BLaER1 treated with 17β-estradiol and CSF1 and Interleukin-3, amounts not matched to agents 10 nM and 100 nM (cell line): ENCODE measurements around the gene AQP3.
A peak's percentile ranks its signal among the peaks of the same experiment; 100 is the strongest.

Source experiments
- H3K27ac ChIP-seq, 11 experiments: shearing (Covaris generic); formaldehyde crosslinking; 2 replicates each; pipeline ENCODE4 v1.8.1; 2022
- H3K27me3 ChIP-seq, 11 experiments: shearing (Covaris generic); formaldehyde crosslinking; 2 replicates each; pipeline ENCODE4 v1.8.1; 2022
- H3K36me3 ChIP-seq, 11 experiments: shearing (Covaris generic); formaldehyde crosslinking; 2 replicates each; pipeline ENCODE4 v1.8.1; 2022
- H3K4me1 ChIP-seq, 10 experiments: shearing (Covaris generic); formaldehyde crosslinking; 2 replicates each; pipeline ENCODE4 v1.8.1; 2022
- H3K4me2 ChIP-seq, 11 experiments: shearing (Covaris generic); formaldehyde crosslinking; 2 replicates each; pipeline ENCODE4 v1.8.1; 2022
- H3K4me3 ChIP-seq, 10 experiments: shearing (Covaris generic); formaldehyde crosslinking; 2 replicates each; pipeline ENCODE4 v1.8.1; 2022
- H3K9ac ChIP-seq, 11 experiments: shearing (Covaris generic); formaldehyde crosslinking; 2 replicates each; pipeline ENCODE4 v1.8.1; 2022
- H3K9me3 ChIP-seq, 11 experiments: shearing (Covaris generic); formaldehyde crosslinking; replicated peaks in 1 of 11; 2 replicates each; pipeline ENCODE4 v1.8.1; 2022
- H4K20me1 ChIP-seq, 11 experiments: shearing (Covaris generic); formaldehyde crosslinking; 2 replicates each; pipeline ENCODE4 v1.8.1; 2022
- Cebpa-rat ChIP-seq, 11 experiments: shearing (Covaris generic); IDR thresholded peaks; 2 replicates each; pipeline ENCODE4 v1.8.1; 2022

AQP3 gene

GRCh38 chr9:33472881-33473615, 25.7 kb upstream of the AQP3 start:
- Histone ChIP-seq H3K9ac (peak overlapping the region; percentile 72 to 88 (median 84)), H3K9me3 (no peaks in the 10 kb centered on the region), H3K27ac (peak overlapping the region; percentile 3 to 81 (median 72); a peak in 21 of 22 replicates), H3K27me3 (no peaks in the 10 kb centered on the region), H3K4me2 (peak overlapping the region; percentile 76 to 96 (median 90)), H3K4me3 (peak overlapping the region; percentile 78 to 99 (median 86)), H4K20me1 (peaks cover 0 to 53% (median 40%) of the 10 kb centered on the region in 11 experiments; a peak in 16 of 22 replicates), H3K4me1 (peaks cover 18 to 26% (median 20%) of the 10 kb centered on the region in 10 experiments), H3K36me3 (peaks cover 42 to 46% (median 44%) of the 10 kb centered on the region in 11 experiments)
- TF ChIP-seq Cebpa-rat (IDR thresholded peaks at IDR 0.05), result no peak

GRCh38 chr9:33472171-33472880, 24.9 kb upstream of the AQP3 start:
- H3K27ac ChIP-seq, result peak overlapping the region in 7 of 11 experiments; percentile 67 to 81 (median 74); a peak in 11 of 22 replicates
- H3K9ac ChIP-seq, result peak overlapping the region; percentile 72 to 88 (median 84)
- H3K4me2 ChIP-seq, result peak overlapping the region; percentile 76 to 96 (median 90)
- no peaks in the 10 kb centered on the region for H3K9me3 ChIP-seq
- no peak for TF ChIP-seq Cebpa-rat (IDR thresholded peaks at IDR 0.05)
- H4K20me1 ChIP-seq, result peaks cover 0 to 60% (median 47%) of the 10 kb centered on the region in 11 experiments; a peak in 16 of 22 replicates
- no peaks in the 10 kb centered on the region for H3K27me3 ChIP-seq
- peak overlapping the region; percentile 78 to 99 (median 86); a peak in 19 of 20 replicates for H3K4me3 ChIP-seq
- H3K4me1 ChIP-seq, result peaks cover 18 to 26% (median 20%) of the 10 kb centered on the region in 10 experiments
- peaks cover 49 to 53% (median 51%) of the 10 kb centered on the region in 11 experiments for H3K36me3 ChIP-seq

- H3K4me3 ChIP-seq, result peak overlapping the region in 2 of 10 experiments; percentile 83 to 99; a peak in 3 of 20 replicates
- no peaks in the 10 kb centered on the region for H3K9me3 ChIP-seq
- H4K20me1 ChIP-seq, result peaks cover 0 to 70% (median 54%) of the 10 kb centered on the region in 11 experiments; a peak in 17 of 22 replicates
- peak overlapping the region in 10 of 11 experiments; percentile 76 to 96 (median 92); a peak in 15 of 22 replicates for H3K4me2 ChIP-seq
- H3K27me3 ChIP-seq, result no peaks in the 10 kb centered on the region
- H3K27ac ChIP-seq, result no peak overlapping the region
- peaks cover 18 to 26% (median 20%) of the 10 kb centered on the region in 10 experiments for H3K4me1 ChIP-seq
- H3K36me3 ChIP-seq, result peaks cover 59 to 63% (median 61%) of the 10 kb centered on the region in 11 experiments
- H3K9ac ChIP-seq, result peak overlapping the region in 7 of 11 experiments; percentile 27 to 87 (median 83); a peak in 9 of 22 replicates
- TF ChIP-seq Cebpa-rat (IDR thresholded peaks at IDR 0.05), result no peak
These were observed 24.0 kb upstream of the AQP3 start for GRCh38 chr9:33471361-33471760.

GRCh38 chr9:33469891-33470290, 22.5 kb upstream of the AQP3 start:
- TF ChIP-seq Cebpa-rat (IDR thresholded peaks at IDR 0.05), result no peak
- H3K4me2 ChIP-seq, result no peak overlapping the region
- peak overlapping the region in 1 of 11 experiments; percentile 5; a peak in 1 of 22 replicates for H3K9ac ChIP-seq
- H3K27ac ChIP-seq, result no peak overlapping the region
- H4K20me1 ChIP-seq, result peaks cover 0 to 84% (median 69%) of the 10 kb centered on the region in 11 experiments; a peak in 17 of 22 replicates
- H3K4me1 ChIP-seq, result peaks cover 18 to 26% (median 20%) of the 10 kb centered on the region in 10 experiments
- H3K27me3 ChIP-seq, result no peaks in the 10 kb centered on the region
- peaks cover 73 to 78% (median 76%) of the 10 kb centered on the region in 11 experiments for H3K36me3 ChIP-seq
- H3K9me3 ChIP-seq, result no peaks in the 10 kb centered on the region
- no peak overlapping the region for H3K4me3 ChIP-seq

GRCh38 chr9:33468797-33469621, 21.6 kb upstream of the AQP3 start:
- Histone ChIP-seq H3K4me1 (peaks cover 13 to 21% (median 16%) of the 10 kb centered on the region in 10 experiments), H4K20me1 (peaks cover 0 to 93% (median 78%) of the 10 kb centered on the region in 11 experiments; a peak in 17 of 22 replicates), H3K27me3 (no peaks in the 10 kb centered on the region), H3K9ac (peak overlapping the region in 4 of 11 experiments; percentile 5 to 52 (median 15); a peak in 3 of 22 replicates), H3K4me3 (no peak overlapping the region), H3K27ac (no peak overlapping the region), H3K9me3 (no peaks in the 10 kb centered on the region), H3K4me2 (no peak overlapping the region), H3K36me3 (peaks cover 82 to 86% (median 85%) of the 10 kb centered on the region in 11 experiments)
- TF ChIP-seq Cebpa-rat (IDR thresholded peaks at IDR 0.05), result no peak

GRCh38 chr9:33468215-33468730, 20.9 kb upstream of the AQP3 start:
- H3K4me2 ChIP-seq, result no peak overlapping the region
- no peak overlapping the region for H3K27ac ChIP-seq
- no peak overlapping the region for H3K4me3 ChIP-seq
- H3K27me3 ChIP-seq, result no peaks in the 10 kb centered on the region
- peaks cover 0 to 100% (median 85%) of the 10 kb centered on the region in 11 experiments; a peak in 17 of 22 replicates for H4K20me1 ChIP-seq
- peaks cover 13 to 21% (median 16%) of the 10 kb centered on the region in 10 experiments for H3K4me1 ChIP-seq
- H3K9ac ChIP-seq, result peak overlapping the region in 2 of 11 experiments; percentile 12 to 18; a peak in 1 of 22 replicates
- TF ChIP-seq Cebpa-rat (IDR thresholded peaks at IDR 0.05), result no peak
- H3K36me3 ChIP-seq, result peaks cover 90 to 94% (median 92%) of the 10 kb centered on the region in 11 experiments
- H3K9me3 ChIP-seq, result no peaks in the 10 kb centered on the region

GRCh38 chr9:33467526-33467925, 20.1 kb upstream of the AQP3 start:
- H3K36me3 ChIP-seq, result peaks cover 97 to 100% (median 99%) of the 10 kb centered on the region in 11 experiments
- no peak overlapping the region for H3K9ac ChIP-seq
- TF ChIP-seq Cebpa-rat (IDR thresholded peaks at IDR 0.05), result no peak
- peaks cover 10 to 17% (median 12%) of the 10 kb centered on the region in 10 experiments for H3K4me1 ChIP-seq
- no peaks in the 10 kb centered on the region for H3K9me3 ChIP-seq
- peaks cover 0 to 100% (median 91%) of the 10 kb centered on the region in 11 experiments; a peak in 17 of 22 replicates for H4K20me1 ChIP-seq
- no peak overlapping the region for H3K4me3 ChIP-seq
- H3K4me2 ChIP-seq, result no peak overlapping the region
- H3K27me3 ChIP-seq, result no peaks in the 10 kb centered on the region
- H3K27ac ChIP-seq, result no peak overlapping the region
